SK-N-SH (cell line): Measurements from ENCODE around the gene COL8A2. TPM values are rescaled to one million over a fixed set of nuclear protein-coding genes. Genes with fewer than 3 reads are reported as not detected.
A peak's percentile ranks its signal among the peaks of the same experiment; 100 is the strongest.

Source experiments
- CTCF ChIA-PET: fragments of 300-600, 350-600 bp; formaldehyde crosslinking; extraction: SDS; loops from one replicate; lab custom pipeline; 2021; lab: Yijun Ruan, JAX
- POLR2A ChIA-PET: fragments of 350-600 bp; sonication (Branson Sonifier 250); formaldehyde crosslinking; extraction: SDS; loops from one replicate; lab custom pipeline; 2020; ENCODE audit warnings: antibody characterized with exemption, inconsistent platforms; lab: Yijun Ruan, JAX
- DNase-seq: peaks from one replicate; pipeline ENCODE4 v3.0.0; 2012
- H2AFZ ChIP-seq: fragments of 200-600 bp; sonication (generic); 2 replicates; pipeline ENCODE4 v1.8.1; 2016; ENCODE audit warnings: antibody characterized with exemption, mild to moderate bottlenecking, low read depth
- H3F3A ChIP-seq: fragments of 200-600 bp; sonication (generic); replicated peaks from 2 replicates; pipeline ENCODE3; 2016; ENCODE audit warnings: antibody characterized with exemption, mild to moderate bottlenecking; ENCODE audit not compliant: insufficient read depth
- H3K27ac ChIP-seq, 2 experiments: fragments of 200-500 bp in 1 of 2; fragments of 200-600 bp in 1 of 2; sonication (Bioruptor generic) in 1 of 2; sonication (generic), shearing (Covaris generic) in 1 of 2; 2 replicates each; pipeline versions ENCODE4 v1.5.1 to v1.6.1; 2014 to 2016; ENCODE audit warnings: low read depth in 2 of 2, inconsistent platforms in 1 of 2, low read length in 1 of 2, mild to moderate bottlenecking in 1 of 2, mixed read lengths in 1 of 2
- H3K27me3 ChIP-seq: fragments of 200-600 bp; sonication (generic), shearing (Covaris generic); 2 replicates; pipeline ENCODE4 v1.6.1; 2016; ENCODE audit warnings: mixed run types; ENCODE audit not compliant: insufficient read depth
- H3K36me3 ChIP-seq, 2 experiments: fragments of 200-500 bp in 1 of 2; fragments of 200-600 bp in 1 of 2; sonication (Bioruptor generic) in 1 of 2; sonication (generic) in 1 of 2; replicated peaks in 1 of 2; 2 replicates each; pipeline versions ENCODE3 to v1.5.1; 2014 to 2016; ENCODE audit warnings: low read length in 1 of 2, mild to moderate bottlenecking in 1 of 2; ENCODE audit not compliant: insufficient read depth in 2 of 2, control insufficient read depth in 1 of 2
- H3K4me1 ChIP-seq, 2 experiments: fragments of 200-500 bp in 1 of 2; fragments of 200-600 bp in 1 of 2; sonication (Bioruptor generic) in 1 of 2; sonication (generic), shearing (Covaris generic) in 1 of 2; 2 replicates each; pipeline versions ENCODE4 v1.5.1 to v1.6.1; 2014 to 2016; ENCODE audit warnings: low read depth in 1 of 2, low read length in 1 of 2, mixed run types in 1 of 2; ENCODE audit not compliant: insufficient read depth in 2 of 2, control insufficient read depth in 1 of 2
- H3K4me2 ChIP-seq: fragments of 200-600 bp; sonication (generic), shearing (Covaris generic); 2 replicates; pipeline ENCODE4 v1.6.1; 2017; ENCODE audit warnings: mixed run types
- H3K4me3 ChIP-seq, 2 experiments: fragments of 200-500 bp in 1 of 2; fragments of 200-600 bp in 1 of 2; sonication (Bioruptor generic) in 1 of 2; sonication (generic), shearing (Covaris generic) in 1 of 2; 2 replicates each; pipeline versions ENCODE4 v1.5.1 to v1.8.1; 2014 to 2016; ENCODE audit warnings: low read depth in 2 of 2, inconsistent platforms in 1 of 2, low read length in 1 of 2, mild to moderate bottlenecking in 1 of 2, mixed read lengths in 1 of 2, moderate library complexity in 1 of 2
- H3K79me2 ChIP-seq: fragments of 200-600 bp; sonication (generic); 2 replicates; pipeline ENCODE4 v1.8.1; 2017; ENCODE audit warnings: mild to moderate bottlenecking; ENCODE audit not compliant: insufficient read depth
- H3K9ac ChIP-seq: fragments of 200-600 bp; sonication (generic); 2 replicates; pipeline ENCODE4 v1.6.1; 2017; ENCODE audit warnings: mixed run types
- H3K9me2 ChIP-seq: fragments of 200-600 bp; sonication (generic); 2 replicates; pipeline ENCODE4 v1.6.1; 2017; ENCODE audit warnings: mixed run types
- H3K9me3 ChIP-seq: fragments of 200-600 bp; sonication (generic); 2 replicates; pipeline ENCODE4 v1.6.1; 2017; ENCODE audit warnings: mixed run types, mild to moderate bottlenecking, moderate library complexity
- H4K20me1 ChIP-seq: fragments of 200-600 bp; sonication (generic); 2 replicates; pipeline ENCODE4 v1.6.1; 2017; ENCODE audit warnings: mild to moderate bottlenecking, mixed run types; ENCODE audit not compliant: insufficient read depth
- CTCF ChIP-seq: fragments of 200-600 bp; sonication (generic); IDR thresholded peaks from 2 replicates; pipeline ENCODE4 v1.6.1; 2017; ENCODE audit warnings: antibody characterized with exemption, mild to moderate bottlenecking, moderate library complexity
- ELF1 ChIP-seq: IDR thresholded peaks from 2 replicates; pipeline ENCODE4 v1.4.0; 2012
- FOXJ3 ChIP-seq: sonication (generic); formaldehyde crosslinking; IDR thresholded peaks from 2 replicates; pipeline ENCODE4 v1.5.1; 2020; ENCODE audit warnings: mild to moderate bottlenecking, missing genetic modification reagents
- JUND ChIP-seq: IDR thresholded peaks from 2 replicates; pipeline ENCODE4 v1.4.0; 2012
- MAX ChIP-seq: IDR thresholded peaks from 2 replicates; pipeline ENCODE4 v1.4.0; 2012; ENCODE audit warnings: low read depth
- MEF2A ChIP-seq: IDR thresholded peaks from 2 replicates; pipeline ENCODE4 v1.4.0; 2012; ENCODE audit warnings: low read depth, borderline replicate concordance
- PBX3 ChIP-seq: IDR thresholded peaks from 2 replicates; pipeline ENCODE4; 2012
- RFX5 ChIP-seq: IDR thresholded peaks from 2 replicates; pipeline ENCODE4 v1.6.1; 2012; ENCODE audit warnings: mild to moderate bottlenecking, improper control_type of control experiment, low read length
- SIN3A ChIP-seq: IDR thresholded peaks from 2 replicates; pipeline ENCODE4 v1.6.1; 2012; ENCODE audit warnings: low read depth, mild to moderate bottlenecking, low read length, moderate library complexity, borderline replicate concordance
- TEAD4 ChIP-seq: IDR thresholded peaks from 2 replicates; pipeline ENCODE4 v1.4.0; 2012; ENCODE audit warnings: mild to moderate bottlenecking, borderline replicate concordance; ENCODE audit not compliant: insufficient read depth
- USF1 ChIP-seq: IDR thresholded peaks from 2 replicates; pipeline ENCODE4 v1.4.0; 2012; ENCODE audit warnings: low read depth, borderline replicate concordance
- USF2 ChIP-seq: fragments of 150-350 bp; IDR thresholded peaks from 2 replicates; pipeline ENCODE4 v1.6.1; 2017; ENCODE audit warnings: antibody characterized with exemption, low read length, low read depth, borderline replicate concordance
- YY1 ChIP-seq: IDR thresholded peaks from 2 replicates; pipeline ENCODE4 v1.4.0; 2012; ENCODE audit warnings: low read depth, mild to moderate bottlenecking
- WGBS: methylation state at CpG from one replicate; pipeline ENCODE4 v1.1.6; 2017; ENCODE audit warnings: low lambda C conversion rate; 5-methylcytosine and 5-hydroxymethylcytosine counted together
- polyA plus RNA-seq, 3 experiments: library from polyadenylated mRNA; depleted of rRNA; stranded (reverse); fragments of >200 nt; gene quantifications; 2 replicates each; pipeline ENCODE4 v1.2.3, GENCODE V29; 2012

COL8A2 gene
- polyA plus RNA-seq, 1 of the 3 experiments (the other 2 are of a cell fraction): 3.1 TPM

GRCh38 chr1:36116901-36117300 lies 8.1 kb downstream of the COL8A2 start:
- no peaks in the 10 kb centered on the region for H4K20me1 ChIP-seq
- POLR2A ChIA-PET: interaction anchor here (0.8 to 2.4 kb wide), 2 partner anchors 17 to 23 kb away, joined by 3 to 7 read pairs; no protein-coding TSS in a partner anchor
- H3F3A ChIP-seq: peaks cover 9% of the 10 kb centered on the region
- no peak overlapping the region for H3K9ac ChIP-seq
- H2AFZ ChIP-seq: no peak overlapping the region
- CTCF ChIA-PET: interaction anchor here (1.2 to 32.6 kb wide), 6 partner anchors 13 to 72 kb away, joined by 4 to 700 read pairs (median 5); partner anchors contain the start of gene TRAPPC3
- TF ChIP-seq MEF2A (no peak), RFX5 (no peak), YY1 (no peak)
- H3K4me3 ChIP-seq: no peak overlapping the region
- no peaks in the 10 kb centered on the region for H3K9me3 ChIP-seq
- peak; percentile 56 for DNase-seq
- H3K4me2 ChIP-seq: no peak overlapping the region
- no peaks in the 10 kb centered on the region for H3K27me3 ChIP-seq
- H3K79me2 ChIP-seq: no peaks in the 10 kb centered on the region
- H3K36me3 ChIP-seq: no peaks in the 10 kb centered on the region
- H3K4me1 ChIP-seq: peaks cover 10 to 28% of the 10 kb centered on the region in 2 experiments; a peak in 2 of 4 replicates
- H3K9me2 ChIP-seq: no peaks in the 10 kb centered on the region
- 90% methylated on average over 2 of the region's 5 CpGs for WGBS
- H3K27ac ChIP-seq: peak overlapping the region in 1 of 2 experiments; percentile 58; a peak in 1 of 4 replicates

GRCh38 chr1:36115931-36116330 lies 9.1 kb downstream of the COL8A2 start:
- POLR2A ChIA-PET: interaction anchor here (0.5 to 2.4 kb wide), 3 partner anchors 18 to 150 kb away, joined by 4 to 7 read pairs (median 4); no protein-coding TSS in a partner anchor
- Histone ChIP-seq H3K79me2 (no peaks in the 10 kb centered on the region), H3K4me3 (no peak overlapping the region), H3K9ac (peak overlapping the region; percentile 67; the same call in 1 of the 2 replicates), H3K4me2 (peak overlapping the region; percentile 69; the same call in 1 of the 2 replicates), H3K27ac (peak overlapping the region; percentile 54 to 59), H4K20me1 (no peaks in the 10 kb centered on the region), H3K4me1 (peaks cover 10 to 28% of the 10 kb centered on the region in 2 experiments; a peak in 2 of 4 replicates), H3K9me3 (no peaks in the 10 kb centered on the region), H3K9me2 (no peaks in the 10 kb centered on the region), H3K27me3 (no peaks in the 10 kb centered on the region), H3K36me3 (no peaks in the 10 kb centered on the region), H3F3A (peaks cover 9% of the 10 kb centered on the region), H2AFZ (peak overlapping the region; percentile 71; the same call in 1 of the 2 replicates)
- 85% methylated on average over 5 of the region's 5 CpGs for WGBS
- no peak for TF ChIP-seq USF1
- TF ChIP-seq SIN3A: no peak
- TF ChIP-seq CTCF: no peak
- no peak for TF ChIP-seq TEAD4
- no peak for TF ChIP-seq JUND
- TF ChIP-seq FOXJ3: no peak
- TF ChIP-seq MAX: no peak
- no peak for TF ChIP-seq ELF1
- no peak for TF ChIP-seq PBX3
- no peak for TF ChIP-seq USF2
- CTCF ChIA-PET: interaction anchor here (1.1 to 32.6 kb wide), 7 partner anchors 15 to 72 kb away, joined by 3 to 700 read pairs (median 4); partner anchors contain the start of gene TRAPPC3
- peak; percentile 31 for DNase-seq
